Measurements from ENCODE around the gene ZMIZ1. TPM values are rescaled to one million over a fixed set of nuclear protein-coding genes. Genes with fewer than 3 reads are reported as not detected.

The ZMIZ1 gene
- total and polyA plus RNA-seq, 2 donors (not counting 1 experiment from before 2014, with no cell fraction given) = 6.3 to 30.6 TPM

DNA sequence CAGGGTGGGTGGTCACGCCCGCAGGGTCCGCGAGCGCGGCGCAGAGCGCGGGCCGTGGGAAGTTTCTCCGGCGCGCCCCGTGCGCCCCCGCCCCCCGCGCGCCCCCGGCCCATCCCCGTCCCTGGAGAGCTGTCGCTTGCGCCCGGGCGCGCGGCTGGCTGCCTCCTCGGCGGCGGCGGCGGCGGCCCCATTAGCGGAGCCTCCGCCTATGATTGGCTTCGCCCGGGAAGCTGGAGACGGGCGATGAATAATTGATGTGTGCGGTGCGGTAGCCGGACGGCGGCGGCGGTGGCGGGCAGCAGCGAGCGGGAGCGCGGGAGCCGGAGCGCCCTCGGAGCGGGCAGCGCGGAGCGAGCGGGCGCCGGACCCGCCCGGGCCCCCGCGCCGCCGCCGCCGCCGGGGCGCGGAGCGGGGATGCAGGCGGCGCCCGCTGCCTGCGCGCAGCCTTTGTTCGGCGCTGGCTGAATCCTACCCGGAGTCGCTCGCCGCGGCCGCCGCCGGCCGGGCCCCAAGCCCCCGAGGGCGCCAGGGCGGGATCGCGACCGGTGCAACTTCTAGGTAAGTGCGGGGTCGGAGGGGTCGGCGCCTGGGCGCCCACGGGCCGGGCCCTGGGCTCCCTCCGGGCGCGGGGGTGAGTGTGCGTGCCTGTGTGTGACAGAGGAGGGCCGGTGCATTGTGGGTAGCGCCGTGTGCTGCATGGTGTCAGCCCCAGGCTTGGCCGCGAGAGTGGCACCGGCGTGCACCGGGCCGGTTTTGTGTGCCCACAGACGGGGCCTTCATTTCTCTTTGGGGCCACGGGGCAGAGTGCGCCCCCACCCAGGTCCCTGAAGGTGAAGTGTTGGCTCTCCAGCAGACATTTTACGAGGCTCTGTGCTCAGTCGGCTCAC is 174.7 kb downstream of the ZMIZ1 start:
- Histone ChIP-seq H3K79me2 (ENCODE audit: control insufficient read depth, insufficient read depth, low read length) (peaks cover 42% of the 10 kb centered on the region), H4K20me1 (ENCODE audit: control insufficient read depth, extremely low read depth, insufficient read depth, low read length) (no peaks in the 10 kb centered on the region), H3K4me3 (replicated peaks in 1 of 4; ENCODE audit: control extremely low read depth in 1 of 4, insufficient read depth in 1 of 4, low read depth in 3 of 4, low read length in 4 of 4) (peak overlapping the region in 1 of 4 experiments; percentile 51), H3K9me3 (ENCODE audit: control insufficient read depth, insufficient read depth, low read depth, low read length) (no peaks in the 10 kb centered on the region), H3K4me2 (ENCODE audit: extremely low read depth, insufficient read depth, low read length) (no peak overlapping the region), H3K9ac (ENCODE audit: insufficient read depth, low read length) (no peak overlapping the region), H2AFZ (ENCODE audit: low read length) (no peak overlapping the region), H3K27me3 (ENCODE audit: control insufficient read depth, insufficient read depth, low read length) (no peaks in the 10 kb centered on the region), H3K36me3 (ENCODE audit: control insufficient read depth, insufficient read depth, low read length) (peaks cover 4% of the 10 kb centered on the region), H3K27ac (ENCODE audit: insufficient read depth, low read length) (no peak overlapping the region), H3K4me1 (ENCODE audit: control insufficient read depth, extremely low read depth, insufficient read depth, low read length) (peaks cover 40% of the 10 kb centered on the region)
- DNase-seq (ENCODE audit: low read depth in 2 of 2) = peak in 1 of 2 donors; percentile 51
- TF ChIP-seq, protein P1, sequence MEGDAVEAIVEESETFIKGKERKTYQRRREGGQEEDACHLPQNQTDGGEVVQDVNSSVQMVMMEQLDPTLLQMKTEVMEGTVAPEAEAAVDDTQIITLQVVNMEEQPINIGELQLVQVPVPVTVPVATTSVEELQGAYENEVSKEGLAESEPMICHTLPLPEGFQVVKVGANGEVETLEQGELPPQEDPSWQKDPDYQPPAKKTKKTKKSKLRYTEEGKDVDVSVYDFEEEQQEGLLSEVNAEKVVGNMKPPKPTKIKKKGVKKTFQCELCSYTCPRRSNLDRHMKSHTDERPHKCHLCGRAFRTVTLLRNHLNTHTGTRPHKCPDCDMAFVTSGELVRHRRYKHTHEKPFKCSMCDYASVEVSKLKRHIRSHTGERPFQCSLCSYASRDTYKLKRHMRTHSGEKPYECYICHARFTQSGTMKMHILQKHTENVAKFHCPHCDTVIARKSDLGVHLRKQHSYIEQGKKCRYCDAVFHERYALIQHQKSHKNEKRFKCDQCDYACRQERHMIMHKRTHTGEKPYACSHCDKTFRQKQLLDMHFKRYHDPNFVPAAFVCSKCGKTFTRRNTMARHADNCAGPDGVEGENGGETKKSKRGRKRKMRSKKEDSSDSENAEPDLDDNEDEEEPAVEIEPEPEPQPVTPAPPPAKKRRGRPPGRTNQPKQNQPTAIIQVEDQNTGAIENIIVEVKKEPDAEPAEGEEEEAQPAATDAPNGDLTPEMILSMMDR (conservative IDR thresholded peaks at IDR 0.05 in 1 of 2, IDR thresholded peaks at IDR 0.05 in 1 of 2; ENCODE audit: low read depth in 1 of 2, low read length in 2 of 2) = no peak
- no peak for TF ChIP-seq EZH2 (IDR thresholded peaks at IDR 0.05; ENCODE audit: low read length, missing control alignments)

DNA sequence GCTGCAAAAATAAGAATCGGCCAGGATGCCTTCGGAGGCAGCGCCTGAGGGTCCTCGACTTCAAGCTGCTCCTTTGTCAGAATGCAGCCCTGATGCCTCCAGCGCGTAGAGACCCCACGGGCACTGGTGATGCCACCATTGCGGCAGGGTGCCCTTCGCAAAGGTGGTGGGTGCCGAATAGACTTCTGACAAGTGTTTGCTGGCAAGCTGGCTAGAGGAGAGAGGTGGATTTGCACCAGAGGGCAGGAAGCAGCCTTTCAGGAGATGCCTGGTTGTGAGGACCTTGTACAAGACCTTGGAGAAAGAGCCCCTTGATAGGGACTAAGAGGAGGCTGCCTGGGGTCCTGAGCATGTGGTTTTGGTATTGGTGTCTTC is 175.3 kb downstream of the ZMIZ1 start:
- no peaks in the 10 kb centered on the region for H4K20me1 ChIP-seq (ENCODE audit: control insufficient read depth, extremely low read depth, insufficient read depth, low read length)
- H3K27ac ChIP-seq (ENCODE audit: insufficient read depth, low read length) = no peak overlapping the region
- no peaks in the 10 kb centered on the region for H3K27me3 ChIP-seq (ENCODE audit: control insufficient read depth, insufficient read depth, low read length)
- no peaks in the 10 kb centered on the region for H3K9me3 ChIP-seq (ENCODE audit: control insufficient read depth, insufficient read depth, low read depth, low read length)
- no peak overlapping the region for H3K4me3 ChIP-seq (replicated peaks in 1 of 4; ENCODE audit: control extremely low read depth in 1 of 4, insufficient read depth in 1 of 4, low read depth in 3 of 4, low read length in 4 of 4)
- DNase-seq (ENCODE audit: low read depth in 2 of 2) = no peak
- peaks cover 37% of the 10 kb centered on the region for H3K4me1 ChIP-seq (ENCODE audit: control insufficient read depth, extremely low read depth, insufficient read depth, low read length)
- no peak for TF ChIP-seq EZH2 (IDR thresholded peaks at IDR 0.05; ENCODE audit: low read length, missing control alignments)
- TF ChIP-seq, protein P1 (conservative IDR thresholded peaks at IDR 0.05 in 1 of 2, IDR thresholded peaks at IDR 0.05 in 1 of 2; ENCODE audit: low read depth in 1 of 2, low read length in 2 of 2) = no peak
- no peak overlapping the region for H2AFZ ChIP-seq (ENCODE audit: low read length)
- H3K79me2 ChIP-seq (ENCODE audit: control insufficient read depth, insufficient read depth, low read length) = peaks cover 46% of the 10 kb centered on the region
- H3K4me2 ChIP-seq (ENCODE audit: extremely low read depth, insufficient read depth, low read length) = no peak overlapping the region
- H3K36me3 ChIP-seq (ENCODE audit: control insufficient read depth, insufficient read depth, low read length) = peaks cover 4% of the 10 kb centered on the region
- no peak overlapping the region for H3K9ac ChIP-seq (ENCODE audit: insufficient read depth, low read length)

DNA sequence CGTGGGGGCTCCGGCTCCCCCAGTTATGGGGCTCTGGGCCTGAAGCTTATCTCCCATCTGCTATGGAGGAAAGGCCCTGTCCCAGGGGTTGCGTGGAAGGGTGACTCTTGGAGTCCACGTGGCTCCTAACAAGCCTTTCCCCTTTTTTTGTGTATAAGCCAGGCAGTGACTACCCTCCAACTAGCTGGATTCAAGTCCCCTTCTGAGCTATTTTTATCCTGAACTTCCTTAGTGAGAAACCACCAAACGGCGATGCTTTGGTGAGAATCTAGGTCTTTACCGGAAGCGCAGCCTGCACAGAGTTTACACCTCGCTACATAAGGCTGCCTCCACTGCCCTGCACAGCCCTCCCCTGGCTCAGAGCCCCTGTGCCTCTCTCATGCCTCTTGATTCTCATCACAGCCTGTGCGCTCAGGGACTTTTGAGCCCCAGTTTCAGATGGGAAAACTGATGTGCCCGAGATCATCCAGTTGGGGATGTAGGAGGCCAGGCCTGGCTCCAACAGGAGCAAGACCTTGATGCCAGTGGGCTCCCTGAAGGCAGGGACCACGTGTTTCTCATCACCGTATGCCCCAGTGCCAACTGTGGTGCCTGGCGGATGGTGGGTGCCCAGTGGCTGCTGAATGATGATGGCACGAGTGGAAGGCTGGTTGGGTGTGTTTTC is 176.2 kb downstream of the ZMIZ1 start:
- no peak overlapping the region for H2AFZ ChIP-seq (ENCODE audit: low read length)
- no peaks in the 10 kb centered on the region for H3K9me3 ChIP-seq (ENCODE audit: control insufficient read depth, insufficient read depth, low read depth, low read length)
- no peak for TF ChIP-seq EZH2 (IDR thresholded peaks at IDR 0.05; ENCODE audit: low read length, missing control alignments)
- TF ChIP-seq, protein P1 (conservative IDR thresholded peaks at IDR 0.05 in 1 of 2, IDR thresholded peaks at IDR 0.05 in 1 of 2; ENCODE audit: low read depth in 1 of 2, low read length in 2 of 2) = no peak
- H3K9ac ChIP-seq (ENCODE audit: insufficient read depth, low read length) = no peak overlapping the region
- peak overlapping the region; percentile 31 for H3K27ac ChIP-seq (ENCODE audit: insufficient read depth, low read length)
- DNase-seq (ENCODE audit: low read depth in 2 of 2) = peak in 1 of 2 donors; percentile 64
- peaks cover 4% of the 10 kb centered on the region for H3K36me3 ChIP-seq (ENCODE audit: control insufficient read depth, insufficient read depth, low read length)
- H3K4me1 ChIP-seq (ENCODE audit: control insufficient read depth, extremely low read depth, insufficient read depth, low read length) = peaks cover 34% of the 10 kb centered on the region
- H3K27me3 ChIP-seq (ENCODE audit: control insufficient read depth, insufficient read depth, low read length) = no peaks in the 10 kb centered on the region
- H3K79me2 ChIP-seq (ENCODE audit: control insufficient read depth, insufficient read depth, low read length) = peaks cover 53% of the 10 kb centered on the region
- H4K20me1 ChIP-seq (ENCODE audit: control insufficient read depth, extremely low read depth, insufficient read depth, low read length) = no peaks in the 10 kb centered on the region
- peak overlapping the region; percentile 18 for H3K4me2 ChIP-seq (ENCODE audit: extremely low read depth, insufficient read depth, low read length)
- no peak overlapping the region for H3K4me3 ChIP-seq (replicated peaks in 1 of 4; ENCODE audit: control extremely low read depth in 1 of 4, insufficient read depth in 1 of 4, low read depth in 3 of 4, low read length in 4 of 4)

Data from fibroblast of lung (primary cell).